SH-SY5Y (cell line): ENCODE data around the gene ATG12.

Experiments
- GATA2 ChIP-seq: IDR thresholded peaks from 2 replicates; pipeline ENCODE4 v1.6.1; 2011; ENCODE audit warnings: mild to moderate bottlenecking, low read depth, low read length
- GATA3 ChIP-seq: IDR thresholded peaks from 2 replicates; pipeline ENCODE4 v1.6.1; 2011; ENCODE audit warnings: low read depth, mild to moderate bottlenecking, low read length, moderate library complexity

GRCh38 chr5:115801984-115802383 lies 39.4 kb downstream of the ATG12 start:
- TF ChIP-seq GATA2: no peak
- TF ChIP-seq GATA3: no peak
